SJCRH30 (cell line): ENCODE data around the gene SIGLEC12. TPM values are rescaled to one million over a fixed set of nuclear protein-coding genes. Genes with fewer than 3 reads are reported as not detected.

Experiments used
- DNase-seq, 2 experiments: peaks; one replicate each; pipeline ENCODE4 v3.0.0-alpha.2; 2015 to 2020
- H3K27ac ChIP-seq: fragments of 250-450 bp; sonication (Bioruptor Pico); 2 replicates; pipeline ENCODE4 v1.5.1; 2020; ENCODE audit warnings: mild to moderate bottlenecking, moderate library complexity
- H3K27me3 ChIP-seq: fragments of 250-450 bp; sonication (Bioruptor Pico); 2 replicates; pipeline ENCODE4 v1.5.1; 2020; ENCODE audit warnings: mild to moderate bottlenecking, moderate library complexity
- H3K36me3 ChIP-seq: fragments of 250-450 bp; sonication (Bioruptor Pico); 2 replicates; pipeline ENCODE4 v1.5.1; 2020; ENCODE audit warnings: mild to moderate bottlenecking, moderate library complexity
- H3K4me1 ChIP-seq: fragments of 250-450 bp; sonication (Bioruptor Pico); 2 replicates; pipeline ENCODE4 v1.5.1; 2020; ENCODE audit warnings: mild to moderate bottlenecking, moderate library complexity
- H3K4me3 ChIP-seq: fragments of 250-450 bp; sonication (Bioruptor Pico); 2 replicates; pipeline ENCODE4 v1.5.1; 2020; ENCODE audit warnings: mild to moderate bottlenecking, moderate library complexity
- H3K9me3 ChIP-seq: fragments of 250-450 bp; sonication (Bioruptor Pico); replicated peaks from 2 replicates; pipeline ENCODE4 v1.5.1; 2020; ENCODE audit warnings: mild to moderate bottlenecking, moderate library complexity
- total RNA-seq: library from RNA; depleted of rRNA; stranded (reverse); fragments of >200 nt; shearing (Covaris generic); gene quantifications from 2 replicates; pipeline ENCODE4 v1.2.3, GENCODE V29; 2014

The SIGLEC12 gene
- total RNA-seq, 1 experiment from 2014 or later = not detected

- no peaks in the 10 kb centered on the region for H3K9me3 ChIP-seq
- no peaks in the 10 kb centered on the region for H3K36me3 ChIP-seq
- H3K4me1 ChIP-seq = no peaks in the 10 kb centered on the region
- H3K4me3 ChIP-seq = no peak overlapping the region
- no peak overlapping the region for H3K27ac ChIP-seq
- H3K27me3 ChIP-seq = no peaks in the 10 kb centered on the region
- DNase-seq = no peak
Measured at GRCh38 chr19:51535535-51535934, 33.9 kb upstream of the SIGLEC12 start.

DNA sequence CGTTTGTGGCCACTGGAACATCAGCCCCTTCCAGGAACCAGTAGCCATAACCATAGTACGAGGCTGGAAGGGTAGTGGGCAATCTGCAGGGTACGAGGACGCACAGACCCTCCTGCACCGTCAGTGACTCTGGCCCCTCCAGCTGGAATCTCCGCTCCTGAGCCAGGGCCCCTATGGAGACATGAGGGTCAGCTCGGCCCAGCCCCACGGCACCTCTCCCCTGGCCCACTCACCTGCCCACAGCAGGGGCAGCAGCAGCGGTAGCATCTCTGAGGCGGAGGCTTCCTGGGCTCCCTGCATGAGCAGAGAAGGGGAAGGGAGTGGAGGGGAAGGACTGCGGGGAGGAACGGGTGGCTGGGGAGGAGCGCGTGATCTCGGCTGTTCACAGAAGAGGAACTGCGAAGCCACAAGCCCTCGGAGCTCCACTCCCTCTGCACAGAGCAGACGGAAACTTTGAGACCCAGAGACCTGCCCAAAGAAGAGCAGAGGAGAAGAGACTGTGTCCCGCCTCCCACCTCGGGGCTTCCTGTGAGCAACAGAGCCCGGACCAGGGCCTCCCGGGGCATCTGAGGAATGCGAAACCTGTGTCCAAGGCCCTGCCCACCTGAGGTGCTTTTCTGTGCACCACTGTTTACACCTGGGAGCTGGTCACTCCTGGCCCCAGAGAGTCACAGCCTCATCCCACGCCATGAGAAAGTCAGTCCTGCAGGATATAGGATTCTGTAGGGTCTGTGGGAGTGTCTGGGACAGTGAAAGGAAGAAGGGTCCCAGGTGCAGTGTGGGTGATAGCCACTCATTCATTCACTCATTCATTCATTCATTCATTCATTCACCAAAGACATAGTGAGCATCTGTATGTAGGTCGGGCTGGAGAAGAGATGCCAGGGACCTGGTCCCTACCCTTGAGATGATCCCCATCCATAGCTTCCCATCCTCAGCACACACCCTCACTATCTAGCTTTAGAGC, 30.0 kb upstream of the SIGLEC12 start, which contains the start of gene SIGLEC6:
SIGLEC6 (minus strand) TSS at position 322 of the 967 bp plus-strand sequence; CDS start at position 300, 22 bp downstream.
- Histone ChIP-seq H3K27ac (no peak within 1 kb of the TSS), H3K27me3 (no peaks in the 10 kb centered on the region), H3K4me3 (no peak within 1 kb of the TSS), H3K4me1 (no peaks in the 10 kb centered on the region), H3K9me3 (no peaks in the 10 kb centered on the region), H3K36me3 (no peaks in the 10 kb centered on the region)
- DNase-seq = no peak

- no peak overlapping the region for H3K4me3 ChIP-seq
- no peak overlapping the region for H3K27ac ChIP-seq
- H3K9me3 ChIP-seq = no peaks in the 10 kb centered on the region
- DNase-seq = no peak
- H3K36me3 ChIP-seq = no peaks in the 10 kb centered on the region
- H3K27me3 ChIP-seq = no peaks in the 10 kb centered on the region
- peaks cover 6% of the 10 kb centered on the region for H3K4me1 ChIP-seq
Measured at GRCh38 chr19:51530616-51531015, 29.0 kb upstream of the SIGLEC12 start.

GRCh38 chr19:51529301-51529700, 27.7 kb upstream of the SIGLEC12 start:
- H3K4me1 ChIP-seq = peaks cover 6% of the 10 kb centered on the region
- H3K36me3 ChIP-seq = no peaks in the 10 kb centered on the region
- H3K4me3 ChIP-seq = no peak overlapping the region
- no peak overlapping the region for H3K27ac ChIP-seq
- no peaks in the 10 kb centered on the region for H3K27me3 ChIP-seq
- H3K9me3 ChIP-seq = no peaks in the 10 kb centered on the region; the same call in 1 of the 2 replicates
- no peak for DNase-seq

GRCh38 chr19:51525651-51526050, 24.1 kb upstream of the SIGLEC12 start:
- Histone ChIP-seq H3K4me3 (no peak overlapping the region), H3K4me1 (peaks cover 6% of the 10 kb centered on the region), H3K9me3 (no peaks in the 10 kb centered on the region; the same call in 1 of the 2 replicates), H3K27me3 (no peaks in the 10 kb centered on the region), H3K27ac (peak overlapping the region; percentile 34), H3K36me3 (no peaks in the 10 kb centered on the region)
- DNase-seq = peak; percentile 75 to 81

DNA sequence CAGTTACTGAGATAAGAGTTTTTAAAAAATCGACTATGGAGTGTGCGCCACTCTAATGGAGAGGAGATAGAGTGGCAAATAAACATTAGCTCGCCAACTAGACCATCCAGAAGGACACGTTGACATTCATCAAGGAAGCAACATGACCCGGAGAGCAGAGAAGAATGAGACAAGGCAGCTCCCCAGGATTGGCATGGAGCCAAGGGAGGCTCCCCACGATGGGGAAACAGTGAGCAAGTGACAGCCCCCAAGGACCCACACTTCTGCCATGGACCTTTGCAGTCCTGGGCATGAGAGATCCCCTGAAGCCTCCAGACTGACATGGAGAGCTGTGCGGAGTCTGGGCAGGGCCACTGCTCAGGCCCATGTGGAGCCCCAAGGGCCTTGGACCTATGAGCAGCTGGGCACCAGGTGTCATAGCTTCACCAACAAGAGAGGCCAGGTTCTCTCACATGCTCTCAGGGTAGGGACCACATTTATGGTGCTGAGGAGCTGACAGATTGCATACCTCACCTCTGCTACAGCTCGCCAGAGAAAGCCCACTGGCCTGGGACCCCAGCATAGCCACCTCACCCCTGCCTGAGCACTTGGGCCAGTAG, 23.2 kb upstream of the SIGLEC12 start:
- H3K27ac ChIP-seq = no peak overlapping the region
- H3K9me3 ChIP-seq = no peaks in the 10 kb centered on the region; the same call in 1 of the 2 replicates
- H3K36me3 ChIP-seq = no peaks in the 10 kb centered on the region
- no peak overlapping the region for H3K4me3 ChIP-seq
- no peaks in the 10 kb centered on the region for H3K27me3 ChIP-seq
- peak in 1 of 2 experiments; percentile 3 for DNase-seq
- peaks cover 6% of the 10 kb centered on the region for H3K4me1 ChIP-seq

- Histone ChIP-seq H3K9me3 (no peaks in the 10 kb centered on the region; the same call in 1 of the 2 replicates), H3K4me3 (no peak overlapping the region), H3K4me1 (peaks cover 6% of the 10 kb centered on the region), H3K36me3 (no peaks in the 10 kb centered on the region), H3K27me3 (0 out of 2 replicates have a peak, but pooled peaks cover 3% of the 10 kb centered on the region), H3K27ac (no peak overlapping the region)
- DNase-seq = no peak
Measured at GRCh38 chr19:51521781-51522180, 20.2 kb upstream of the SIGLEC12 start.

DNA sequence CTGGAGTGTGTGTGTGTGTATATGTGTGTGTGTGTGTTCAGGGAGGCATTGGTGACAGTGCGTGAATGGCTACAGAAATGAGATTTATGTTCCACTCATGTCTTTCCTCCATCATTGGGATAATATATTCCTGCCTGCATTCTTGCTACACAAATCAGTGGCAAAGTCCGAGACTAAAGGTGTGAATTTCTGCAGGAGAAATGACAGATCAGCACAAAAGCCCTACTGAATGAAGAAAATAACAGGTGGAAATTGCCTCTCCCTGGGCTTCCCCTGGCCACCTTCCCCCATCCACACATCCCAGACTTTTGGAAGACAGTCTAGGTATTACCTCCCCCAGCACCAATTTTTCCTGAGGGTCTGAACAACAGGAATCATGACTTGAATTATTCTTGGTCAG, 19.8 kb upstream of the SIGLEC12 start:
- peaks cover 5% of the 10 kb centered on the region for H3K4me1 ChIP-seq
- H3K36me3 ChIP-seq = no peaks in the 10 kb centered on the region
- H3K4me3 ChIP-seq = no peak overlapping the region
- 0 out of 2 replicates have a peak, but pooled peaks cover 3% of the 10 kb centered on the region for H3K27me3 ChIP-seq
- DNase-seq = no peak
- no peak overlapping the region for H3K27ac ChIP-seq
- H3K9me3 ChIP-seq = no peaks in the 10 kb centered on the region; the same call in 1 of the 2 replicates

- H3K36me3 ChIP-seq = no peaks in the 10 kb centered on the region
- H3K4me1 ChIP-seq = no peaks in the 10 kb centered on the region
- H3K27me3 ChIP-seq = 0 out of 2 replicates have a peak, but pooled peaks cover 3% of the 10 kb centered on the region
- DNase-seq = no peak
- H3K9me3 ChIP-seq = no peaks in the 10 kb centered on the region; the same call in 1 of the 2 replicates
- H3K4me3 ChIP-seq = no peak overlapping the region
- no peak overlapping the region for H3K27ac ChIP-seq
Measured at GRCh38 chr19:51520728-51521127, 19.1 kb upstream of the SIGLEC12 start.

GRCh38 chr19:51514866-51515481, 13.4 kb upstream of the SIGLEC12 start:
- no peaks in the 10 kb centered on the region for H3K9me3 ChIP-seq
- H3K27me3 ChIP-seq = 0 out of 2 replicates have a peak, but pooled peaks cover 3% of the 10 kb centered on the region
- no peak overlapping the region for H3K27ac ChIP-seq
- peak in 1 of 2 experiments; percentile 60 for DNase-seq
- H3K4me1 ChIP-seq = no peaks in the 10 kb centered on the region
- H3K36me3 ChIP-seq = no peaks in the 10 kb centered on the region
- no peak overlapping the region for H3K4me3 ChIP-seq

- no peak for DNase-seq
- H3K4me3 ChIP-seq = no peak overlapping the region
- no peaks in the 10 kb centered on the region for H3K9me3 ChIP-seq
- no peaks in the 10 kb centered on the region for H3K4me1 ChIP-seq
- no peaks in the 10 kb centered on the region for H3K36me3 ChIP-seq
- H3K27ac ChIP-seq = no peak overlapping the region
- H3K27me3 ChIP-seq = no peaks in the 10 kb centered on the region
Measured at GRCh38 chr19:51513968-51514367, 12.4 kb upstream of the SIGLEC12 start.

DNA sequence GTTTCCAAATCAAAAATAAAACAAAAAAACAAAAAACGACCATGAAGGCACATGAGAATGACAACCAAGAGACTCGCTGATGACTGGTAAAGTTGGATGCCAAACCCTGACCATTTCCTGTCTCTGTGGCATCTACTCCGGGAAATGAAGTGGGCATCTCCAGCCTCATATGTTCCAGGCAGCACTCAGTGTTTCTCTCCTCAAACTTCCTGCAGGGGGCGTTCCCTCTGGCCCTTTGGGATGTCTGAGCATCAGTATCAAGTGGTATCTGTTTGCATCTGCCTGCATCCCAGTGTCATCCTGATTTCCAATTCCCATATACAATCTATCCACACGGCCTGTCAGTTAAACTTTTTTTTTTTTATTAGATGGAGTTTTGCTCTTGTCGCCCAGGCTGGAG, 9.8 kb upstream of the SIGLEC12 start:
- Histone ChIP-seq H3K9me3 (no peaks in the 10 kb centered on the region), H3K4me3 (no peak overlapping the region), H3K27me3 (no peaks in the 10 kb centered on the region), H3K36me3 (no peaks in the 10 kb centered on the region), H3K27ac (no peak overlapping the region), H3K4me1 (no peaks in the 10 kb centered on the region)
- peak in 1 of 2 experiments; percentile 39 for DNase-seq

DNA sequence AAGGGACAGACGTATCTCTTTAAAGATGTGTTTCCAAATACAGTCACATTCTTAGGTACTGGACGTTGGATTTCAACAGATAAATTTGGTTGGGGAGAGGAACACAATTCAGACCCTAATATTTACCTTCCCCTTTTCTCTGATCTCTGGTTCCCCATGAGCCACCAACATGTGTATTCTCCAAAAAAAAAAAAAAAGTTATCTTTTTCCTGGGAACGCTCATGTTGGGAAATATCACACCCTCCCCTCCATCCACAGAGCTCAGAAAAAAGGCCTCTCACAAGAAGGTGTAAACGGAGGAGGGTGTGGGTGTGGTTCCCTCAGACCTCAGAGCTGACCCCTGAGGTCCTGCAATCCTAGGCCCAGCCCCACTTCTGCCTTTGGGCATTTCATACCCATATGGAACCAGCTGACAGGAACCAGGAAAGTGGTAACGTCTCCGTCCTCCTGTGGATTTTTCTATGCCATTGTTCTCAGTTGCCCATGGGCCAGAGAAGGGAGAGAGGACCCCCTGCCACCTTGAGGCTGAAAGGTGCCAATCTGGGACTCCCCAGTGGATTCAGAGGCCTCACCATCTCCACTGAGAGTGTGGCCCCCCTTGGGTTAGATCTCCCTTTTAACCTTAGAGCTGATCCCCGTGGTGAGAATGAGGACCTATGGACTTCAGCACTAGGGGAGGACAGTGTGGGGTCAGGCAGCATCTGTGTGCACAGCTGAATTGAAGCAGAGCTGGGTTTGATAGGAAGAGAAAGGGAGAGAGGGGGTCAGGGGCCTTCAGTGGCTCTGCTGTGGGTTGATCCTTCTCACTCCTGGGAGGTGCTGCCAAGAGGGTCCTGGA, 8.4 kb upstream of the SIGLEC12 start:
- Histone ChIP-seq H3K27me3 (no peaks in the 10 kb centered on the region), H3K9me3 (no peaks in the 10 kb centered on the region), H3K27ac (no peak overlapping the region), H3K36me3 (no peaks in the 10 kb centered on the region), H3K4me1 (no peaks in the 10 kb centered on the region), H3K4me3 (no peak overlapping the region)
- DNase-seq = no peak
